K562 (cell line): ENCODE results near the gene SYNGR4. TPM values are rescaled to one million over a fixed set of nuclear protein-coding genes. Genes with fewer than 3 reads are reported as not detected.

Source experiments
- BRF1 ChIP-seq: IDR thresholded peaks from 3 replicates; pipeline ENCODE4 v1.6.1; 2011; ENCODE audit warnings: borderline replicate concordance, mild to moderate bottlenecking; ENCODE audit not compliant: insufficient read length; ENCODE audit errors: extremely low read depth
- FOXA3 ChIP-seq, 2 experiments: fragments of 450-650 bp in 1 of 2; sonication (generic) in 1 of 2; formaldehyde crosslinking; IDR thresholded peaks in 1 of 2; conservative IDR thresholded peaks in 1 of 2; 2 replicates each; pipeline versions ENCODE4 v1.4.0 to v1.8.0; 2020 to 2022; ENCODE audit warnings: mild to moderate bottlenecking in 2 of 2, missing genetic modification reagents in 1 of 2
- ILK ChIP-seq: fragments of 450-650 bp; IDR thresholded peaks from 2 replicates; pipeline ENCODE4 v1.6.1; 2016; ENCODE audit warnings: missing genetic modification characterization, low read depth, mild to moderate bottlenecking, missing compliant biosample characterization, moderate library complexity, borderline replicate concordance
- TFAM ChIP-seq: fragments of 250-450 bp; sonication (Bioruptor Pico); conservative IDR thresholded peaks from 2 replicates; pipeline ENCODE4 v1.5.0; 2021; ENCODE audit warnings: mild to moderate bottlenecking, moderate library complexity
- ZNF174 ChIP-seq: fragments of 250-450 bp; sonication (Bioruptor Pico); IDR thresholded peaks from 2 replicates; pipeline ENCODE4 v1.4.0; 2020; ENCODE audit warnings: mild to moderate bottlenecking
- ZNF175 ChIP-seq: fragments of 200-800 bp; sonication (Bioruptor generic); IDR thresholded peaks from 2 replicates; pipeline ENCODE4 v1.6.1; 2016; ENCODE audit warnings: low read depth, mild to moderate bottlenecking, missing genetic modification characterization, missing compliant biosample characterization
- ZNF384 ChIP-seq: IDR thresholded peaks from 2 replicates; pipeline ENCODE4 v1.6.1; 2012; ENCODE audit warnings: low read depth, low read length, improper control_type of control experiment
- polyA plus RNA-seq, 8 experiments: library from polyadenylated mRNA; depleted of rRNA in 4 of 8; stranded (reverse) in 5 of 8; unstranded in 3 of 8; fragments of >200 nt; fragmentation: Nextera tagmentation in 2 of 8; fragmentation: Illumina TruSeq in 1 of 8; extraction: Ambion mirVana in 2 of 8; extraction: Trizol in 1 of 8; gene quantifications; 2 replicates each; pipeline versions ENCODE4 v1.2.1 to v1.2.3, GENCODE V29; 2011 to 2014; ENCODE audit warnings: inconsistent platforms in 1 of 8, missing spikeins in 1 of 8
- total RNA-seq, 7 experiments: library from RNA; depleted of rRNA in 6 of 7; stranded (reverse); fragments of >200 nt in 6 of 7; fragmentation: Illumina TruSeq in 2 of 7; extraction: Trizol in 2 of 7; gene quantifications; 2 replicates each; pipeline versions ENCODE4 v1.2.1 to v1.2.3, GENCODE V29; 2011 to 2021; ENCODE audit warnings: low replicate concordance in 1 of 7
- TF ChIP-seq, protein P1 (sequence below): fragments of 450-650 bp; IDR thresholded peaks from 2 replicates; pipeline ENCODE4 v1.6.1; 2016; ENCODE audit warnings: mild to moderate bottlenecking, moderate library complexity
- TF ChIP-seq, protein P2 (sequence below), 2 experiments: IDR thresholded peaks in 1 of 2; conservative IDR thresholded peaks in 1 of 2; 2 replicates each; pipeline ENCODE4 v1.6.1; 2016; ENCODE audit warnings: low read depth in 2 of 2, mild to moderate bottlenecking in 1 of 2, missing compliant biosample characterization in 1 of 2, missing genetic modification characterization in 1 of 2, moderate library complexity in 1 of 2

SYNGR4 gene
- total and polyA plus RNA-seq, 9 of the 15 experiments (the other 6 are each of a cell fraction or from before 2014, with no cell fraction given), result 0.07 to 0.14 TPM; not detected in 7

GRCh38 chr19:48332662-48333466 lies 31.3 kb upstream of the SYNGR4 start (continued):
- TF ChIP-seq, protein P1, sequence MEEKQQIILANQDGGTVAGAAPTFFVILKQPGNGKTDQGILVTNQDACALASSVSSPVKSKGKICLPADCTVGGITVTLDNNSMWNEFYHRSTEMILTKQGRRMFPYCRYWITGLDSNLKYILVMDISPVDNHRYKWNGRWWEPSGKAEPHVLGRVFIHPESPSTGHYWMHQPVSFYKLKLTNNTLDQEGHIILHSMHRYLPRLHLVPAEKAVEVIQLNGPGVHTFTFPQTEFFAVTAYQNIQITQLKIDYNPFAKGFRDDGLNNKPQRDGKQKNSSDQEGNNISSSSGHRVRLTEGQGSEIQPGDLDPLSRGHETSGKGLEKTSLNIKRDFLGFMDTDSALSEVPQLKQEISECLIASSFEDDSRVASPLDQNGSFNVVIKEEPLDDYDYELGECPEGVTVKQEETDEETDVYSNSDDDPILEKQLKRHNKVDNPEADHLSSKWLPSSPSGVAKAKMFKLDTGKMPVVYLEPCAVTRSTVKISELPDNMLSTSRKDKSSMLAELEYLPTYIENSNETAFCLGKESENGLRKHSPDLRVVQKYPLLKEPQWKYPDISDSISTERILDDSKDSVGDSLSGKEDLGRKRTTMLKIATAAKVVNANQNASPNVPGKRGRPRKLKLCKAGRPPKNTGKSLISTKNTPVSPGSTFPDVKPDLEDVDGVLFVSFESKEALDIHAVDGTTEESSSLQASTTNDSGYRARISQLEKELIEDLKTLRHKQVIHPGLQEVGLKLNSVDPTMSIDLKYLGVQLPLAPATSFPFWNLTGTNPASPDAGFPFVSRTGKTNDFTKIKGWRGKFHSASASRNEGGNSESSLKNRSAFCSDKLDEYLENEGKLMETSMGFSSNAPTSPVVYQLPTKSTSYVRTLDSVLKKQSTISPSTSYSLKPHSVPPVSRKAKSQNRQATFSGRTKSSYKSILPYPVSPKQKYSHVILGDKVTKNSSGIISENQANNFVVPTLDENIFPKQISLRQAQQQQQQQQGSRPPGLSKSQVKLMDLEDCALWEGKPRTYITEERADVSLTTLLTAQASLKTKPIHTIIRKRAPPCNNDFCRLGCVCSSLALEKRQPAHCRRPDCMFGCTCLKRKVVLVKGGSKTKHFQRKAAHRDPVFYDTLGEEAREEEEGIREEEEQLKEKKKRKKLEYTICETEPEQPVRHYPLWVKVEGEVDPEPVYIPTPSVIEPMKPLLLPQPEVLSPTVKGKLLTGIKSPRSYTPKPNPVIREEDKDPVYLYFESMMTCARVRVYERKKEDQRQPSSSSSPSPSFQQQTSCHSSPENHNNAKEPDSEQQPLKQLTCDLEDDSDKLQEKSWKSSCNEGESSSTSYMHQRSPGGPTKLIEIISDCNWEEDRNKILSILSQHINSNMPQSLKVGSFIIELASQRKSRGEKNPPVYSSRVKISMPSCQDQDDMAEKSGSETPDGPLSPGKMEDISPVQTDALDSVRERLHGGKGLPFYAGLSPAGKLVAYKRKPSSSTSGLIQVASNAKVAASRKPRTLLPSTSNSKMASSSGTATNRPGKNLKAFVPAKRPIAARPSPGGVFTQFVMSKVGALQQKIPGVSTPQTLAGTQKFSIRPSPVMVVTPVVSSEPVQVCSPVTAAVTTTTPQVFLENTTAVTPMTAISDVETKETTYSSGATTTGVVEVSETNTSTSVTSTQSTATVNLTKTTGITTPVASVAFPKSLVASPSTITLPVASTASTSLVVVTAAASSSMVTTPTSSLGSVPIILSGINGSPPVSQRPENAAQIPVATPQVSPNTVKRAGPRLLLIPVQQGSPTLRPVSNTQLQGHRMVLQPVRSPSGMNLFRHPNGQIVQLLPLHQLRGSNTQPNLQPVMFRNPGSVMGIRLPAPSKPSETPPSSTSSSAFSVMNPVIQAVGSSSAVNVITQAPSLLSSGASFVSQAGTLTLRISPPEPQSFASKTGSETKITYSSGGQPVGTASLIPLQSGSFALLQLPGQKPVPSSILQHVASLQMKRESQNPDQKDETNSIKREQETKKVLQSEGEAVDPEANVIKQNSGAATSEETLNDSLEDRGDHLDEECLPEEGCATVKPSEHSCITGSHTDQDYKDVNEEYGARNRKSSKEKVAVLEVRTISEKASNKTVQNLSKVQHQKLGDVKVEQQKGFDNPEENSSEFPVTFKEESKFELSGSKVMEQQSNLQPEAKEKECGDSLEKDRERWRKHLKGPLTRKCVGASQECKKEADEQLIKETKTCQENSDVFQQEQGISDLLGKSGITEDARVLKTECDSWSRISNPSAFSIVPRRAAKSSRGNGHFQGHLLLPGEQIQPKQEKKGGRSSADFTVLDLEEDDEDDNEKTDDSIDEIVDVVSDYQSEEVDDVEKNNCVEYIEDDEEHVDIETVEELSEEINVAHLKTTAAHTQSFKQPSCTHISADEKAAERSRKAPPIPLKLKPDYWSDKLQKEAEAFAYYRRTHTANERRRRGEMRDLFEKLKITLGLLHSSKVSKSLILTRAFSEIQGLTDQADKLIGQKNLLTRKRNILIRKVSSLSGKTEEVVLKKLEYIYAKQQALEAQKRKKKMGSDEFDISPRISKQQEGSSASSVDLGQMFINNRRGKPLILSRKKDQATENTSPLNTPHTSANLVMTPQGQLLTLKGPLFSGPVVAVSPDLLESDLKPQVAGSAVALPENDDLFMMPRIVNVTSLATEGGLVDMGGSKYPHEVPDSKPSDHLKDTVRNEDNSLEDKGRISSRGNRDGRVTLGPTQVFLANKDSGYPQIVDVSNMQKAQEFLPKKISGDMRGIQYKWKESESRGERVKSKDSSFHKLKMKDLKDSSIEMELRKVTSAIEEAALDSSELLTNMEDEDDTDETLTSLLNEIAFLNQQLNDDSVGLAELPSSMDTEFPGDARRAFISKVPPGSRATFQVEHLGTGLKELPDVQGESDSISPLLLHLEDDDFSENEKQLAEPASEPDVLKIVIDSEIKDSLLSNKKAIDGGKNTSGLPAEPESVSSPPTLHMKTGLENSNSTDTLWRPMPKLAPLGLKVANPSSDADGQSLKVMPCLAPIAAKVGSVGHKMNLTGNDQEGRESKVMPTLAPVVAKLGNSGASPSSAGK, result no peak
- TF ChIP-seq ILK (tag) (no peak), ZNF174 (CRISPR knock-in tag) (no peak), TFAM (CRISPR knock-in tag) (no peak), FOXA3 (CRISPR knock-in tag; conservative IDR thresholded peaks at IDR 0.05 in 1 of 2, IDR thresholded peaks at IDR 0.05 in 1 of 2) (peak in 1 of 2 experiments; percentile 16; a peak in 1 of 4 replicates), BRF1 (no peak), ZNF384 (no peak), ZNF175 (CRISPR knock-in tag) (no peak)
- TF ChIP-seq, protein P2, sequence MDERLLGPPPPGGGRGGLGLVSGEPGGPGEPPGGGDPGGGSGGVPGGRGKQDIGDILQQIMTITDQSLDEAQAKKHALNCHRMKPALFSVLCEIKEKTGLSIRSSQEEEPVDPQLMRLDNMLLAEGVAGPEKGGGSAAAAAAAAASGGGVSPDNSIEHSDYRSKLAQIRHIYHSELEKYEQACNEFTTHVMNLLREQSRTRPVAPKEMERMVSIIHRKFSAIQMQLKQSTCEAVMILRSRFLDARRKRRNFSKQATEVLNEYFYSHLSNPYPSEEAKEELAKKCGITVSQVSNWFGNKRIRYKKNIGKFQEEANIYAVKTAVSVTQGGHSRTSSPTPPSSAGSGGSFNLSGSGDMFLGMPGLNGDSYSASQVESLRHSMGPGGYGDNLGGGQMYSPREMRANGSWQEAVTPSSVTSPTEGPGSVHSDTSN (CRISPR knock-in tag; IDR thresholded peaks at IDR 0.05; ENCODE audit: low read depth), result peak; percentile 64
- TF ChIP-seq, protein P2 (tag; conservative IDR thresholded peaks at IDR 0.05; ENCODE audit: low read depth), result peak; percentile 98
